Activated CD8-positive, alpha-beta T cell treated with anti-CD3 and anti-CD28 coated beads, Interleukin-2, amount 10 ng/mL, durations not matched to agents 7 days and 5 days (primary cell): Measurements from ENCODE around the gene PAX5. TPM values are rescaled to one million over a fixed set of nuclear protein-coding genes. Genes with fewer than 3 reads are reported as not detected.

ENCODE experiments used
- ATAC-seq: fragments of 150-1000 bp; cut with Tn5 transposase; one replicate; pipeline ENCODE4 v1.10.0; 2021; ENCODE audit warnings: moderate library complexity
- CTCF ChIA-PET: fragments of 350-600 bp; sonication (Branson Sonifier 250); formaldehyde crosslinking; loops from one replicate; lab custom pipeline; 2021; ENCODE audit warnings: antibody characterized with exemption; lab: Charles Lee
- POLR2A ChIA-PET: fragments of 350-600 bp; sonication (Branson Sonifier 250); formaldehyde crosslinking; loops from one replicate; lab custom pipeline; 2021; ENCODE audit warnings: antibody characterized with exemption; lab: Charles Lee
- DNase-seq: peaks from one replicate; pipeline ENCODE4 v3.0.0-alpha.2; 2020
- H3K27ac Mint-ChIP-seq: one replicate; pipeline ENCODE4 v1.8.0; 2021; ENCODE audit warnings: mild to moderate bottlenecking, mixed read lengths
- H3K27me3 Mint-ChIP-seq: one replicate; pipeline ENCODE4 v1.8.0; 2021; ENCODE audit warnings: low read depth, mixed read lengths
- H3K36me3 Mint-ChIP-seq: one replicate; pipeline ENCODE4 v1.8.0; 2021; ENCODE audit warnings: low read depth, mixed read lengths
- H3K4me1 Mint-ChIP-seq: one replicate; pipeline ENCODE4 v1.8.0; 2021; ENCODE audit warnings: low read depth, mixed read lengths
- H3K4me3 Mint-ChIP-seq: one replicate; pipeline ENCODE4 v1.8.0; 2021; ENCODE audit warnings: mild to moderate bottlenecking, mixed read lengths
- H3K9me3 Mint-ChIP-seq: one replicate; pipeline ENCODE4 v1.8.0; 2022; ENCODE audit warnings: mixed read lengths; ENCODE audit not compliant: insufficient read depth
- total RNA-seq, 2 experiments: library from RNA; stranded (reverse); gene quantifications; one replicate each; pipeline ENCODE4 v1.2.3, GENCODE V29; 2021

Gene PAX5
- total RNA-seq, 2 experiments from 2014 or later = 0.34 to 0.45 TPM

- H3K36me3 Mint-ChIP-seq = no peaks in the 10 kb centered on the region
- peaks cover 61% of the 10 kb centered on the region for H3K27me3 Mint-ChIP-seq
- peaks cover 3% of the 10 kb centered on the region for H3K4me1 Mint-ChIP-seq
- H3K4me3 Mint-ChIP-seq = no peak overlapping the region
- no peak for ATAC-seq
- no peaks in the 10 kb centered on the region for H3K9me3 Mint-ChIP-seq
- POLR2A ChIA-PET = interaction anchor here (1.1 kb wide), 1 partner anchor 9 kb away, joined by 4 read pairs; no protein-coding TSS in a partner anchor
- no peak for DNase-seq
- H3K27ac Mint-ChIP-seq = no peak overlapping the region
- CTCF ChIA-PET = interaction anchor here (1.3 kb wide), 1 partner anchor 9 kb away, joined by 4 read pairs; no protein-coding TSS in a partner anchor
Observed at GRCh38 chr9:37007295-37007694, 26.8 kb downstream of the PAX5 start.

DNA sequence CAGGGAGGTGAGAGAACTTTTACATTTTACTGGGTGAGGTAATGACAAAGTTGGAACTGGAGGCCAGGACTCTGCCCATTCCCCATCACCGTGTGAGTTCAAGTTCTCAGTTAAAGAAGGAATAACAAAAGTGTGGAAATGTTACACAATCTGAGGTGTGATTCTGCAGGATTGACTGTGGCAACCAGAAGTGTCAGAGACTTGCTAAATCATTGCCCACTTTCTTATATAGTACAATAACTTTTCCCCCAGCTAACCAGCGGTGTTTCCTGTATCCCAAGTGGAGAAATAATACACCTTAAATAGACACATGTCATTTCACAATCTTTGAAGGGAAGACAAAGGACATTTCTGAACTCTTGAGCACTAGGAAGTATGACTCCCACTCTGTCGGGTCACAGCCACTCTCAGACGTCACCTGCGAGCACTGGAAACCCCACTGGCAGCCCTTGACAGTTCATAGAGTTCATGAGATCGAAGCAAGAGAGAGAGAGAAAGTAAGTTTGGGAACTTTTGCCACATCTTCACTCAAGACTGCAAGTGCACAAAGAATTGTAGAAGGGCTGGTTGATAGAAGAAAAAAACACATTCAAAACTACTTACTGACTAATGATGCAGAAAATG lies 28.4 kb downstream of the PAX5 start:
- no peak overlapping the region for H3K4me3 Mint-ChIP-seq
- ChIA-PET CTCF (interaction anchor here (1.3 kb wide), 1 partner anchor 10 kb away, joined by 9 read pairs; no protein-coding TSS in a partner anchor), POLR2A (no interaction called here)
- no peaks in the 10 kb centered on the region for H3K9me3 Mint-ChIP-seq
- peaks cover 4% of the 10 kb centered on the region for H3K4me1 Mint-ChIP-seq
- H3K36me3 Mint-ChIP-seq = no peaks in the 10 kb centered on the region
- no peak for ATAC-seq
- no peak overlapping the region for H3K27ac Mint-ChIP-seq
- DNase-seq = no peak
- H3K27me3 Mint-ChIP-seq = peaks cover 64% of the 10 kb centered on the region

- Mint-ChIP-seq H3K4me3 (no peak overlapping the region), H3K27me3 (peaks cover 66% of the 10 kb centered on the region), H3K36me3 (no peaks in the 10 kb centered on the region), H3K9me3 (no peaks in the 10 kb centered on the region), H3K27ac (no peak overlapping the region), H3K4me1 (peaks cover 4% of the 10 kb centered on the region)
- CTCF ChIA-PET = interaction anchor here (1.1 to 1.3 kb wide), 2 partner anchors 9 to 325 kb away, joined by 3 to 9 read pairs; no protein-coding TSS in a partner anchor
- ATAC-seq = no peak
- POLR2A ChIA-PET = no interaction called here
- no peak for DNase-seq
Observed at GRCh38 chr9:37004424-37004935, 29.6 kb downstream of the PAX5 start.

GRCh38 chr9:37002413-37003217 lies 31.5 kb downstream of the PAX5 start:
- Mint-ChIP-seq H3K27me3 (peaks cover 56% of the 10 kb centered on the region), H3K4me3 (peak overlapping the region; percentile 26), H3K9me3 (no peaks in the 10 kb centered on the region)

GRCh38 chr9:37002036-37002412 lies 32.0 kb downstream of the PAX5 start:
- CTCF ChIA-PET = no interaction called here
- no peaks in the 10 kb centered on the region for H3K9me3 Mint-ChIP-seq
- peaks cover 4% of the 10 kb centered on the region for H3K4me1 Mint-ChIP-seq
- no peaks in the 10 kb centered on the region for H3K36me3 Mint-ChIP-seq
- ATAC-seq (no peak), DNase-seq (no peak)
- no peak overlapping the region for H3K27ac Mint-ChIP-seq
- H3K4me3 Mint-ChIP-seq = no peak overlapping the region
- H3K27me3 Mint-ChIP-seq = peaks cover 56% of the 10 kb centered on the region
- POLR2A ChIA-PET = no interaction called here

More at GRCh38 chr9:37002413-37003217, 31.5 kb downstream of the PAX5 start:
- no peaks in the 10 kb centered on the region for H3K36me3 Mint-ChIP-seq
- no peak overlapping the region for H3K27ac Mint-ChIP-seq
- no peak for ATAC-seq
- no peak for DNase-seq
- CTCF ChIA-PET = no interaction called here
- POLR2A ChIA-PET = no interaction called here
- peaks cover 4% of the 10 kb centered on the region for H3K4me1 Mint-ChIP-seq

DNA sequence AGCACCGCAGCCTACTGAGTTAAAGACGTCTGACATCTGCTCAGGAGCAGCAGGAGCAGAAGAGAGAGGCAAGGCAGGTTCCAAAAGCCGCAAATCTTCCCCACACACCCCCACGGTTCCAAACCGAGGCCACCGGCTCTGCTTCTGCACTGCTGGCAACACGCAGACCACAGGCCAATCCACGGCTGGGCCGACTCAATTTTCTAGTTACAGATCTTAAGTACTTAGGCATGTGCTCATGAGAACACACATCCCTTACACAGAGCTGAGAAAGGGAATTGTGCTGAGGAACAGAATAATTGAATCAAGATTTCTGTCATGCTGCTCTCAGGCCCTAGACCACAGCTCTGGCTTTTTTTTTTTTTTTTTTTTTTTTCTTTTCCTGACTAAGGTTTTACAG lies 32.6 kb downstream of the PAX5 start:
- ChIA-PET CTCF (no interaction called here), POLR2A (no interaction called here)
- ATAC-seq (no peak), DNase-seq (no peak)
- H3K4me1 Mint-ChIP-seq = peaks cover 4% of the 10 kb centered on the region
- no peaks in the 10 kb centered on the region for H3K9me3 Mint-ChIP-seq
- no peak overlapping the region for H3K27ac Mint-ChIP-seq
- no peaks in the 10 kb centered on the region for H3K36me3 Mint-ChIP-seq
- no peak overlapping the region for H3K4me3 Mint-ChIP-seq
- H3K27me3 Mint-ChIP-seq = peaks cover 54% of the 10 kb centered on the region

- no peak for DNase-seq
- Mint-ChIP-seq H3K9me3 (no peaks in the 10 kb centered on the region), H3K27me3 (peaks cover 42% of the 10 kb centered on the region), H3K27ac (no peak overlapping the region), H3K36me3 (no peaks in the 10 kb centered on the region), H3K4me1 (peaks cover 8% of the 10 kb centered on the region), H3K4me3 (no peak overlapping the region)
- no peak for ATAC-seq
- ChIA-PET CTCF (interaction anchor here (1.4 to 4.7 kb wide), 2 partner anchors 126 to 365 kb away, joined by 5 to 27 read pairs; no protein-coding TSS in a partner anchor), POLR2A (no interaction called here)
Observed at GRCh38 chr9:36999728-37000333, 34.2 kb downstream of the PAX5 start.

DNA sequence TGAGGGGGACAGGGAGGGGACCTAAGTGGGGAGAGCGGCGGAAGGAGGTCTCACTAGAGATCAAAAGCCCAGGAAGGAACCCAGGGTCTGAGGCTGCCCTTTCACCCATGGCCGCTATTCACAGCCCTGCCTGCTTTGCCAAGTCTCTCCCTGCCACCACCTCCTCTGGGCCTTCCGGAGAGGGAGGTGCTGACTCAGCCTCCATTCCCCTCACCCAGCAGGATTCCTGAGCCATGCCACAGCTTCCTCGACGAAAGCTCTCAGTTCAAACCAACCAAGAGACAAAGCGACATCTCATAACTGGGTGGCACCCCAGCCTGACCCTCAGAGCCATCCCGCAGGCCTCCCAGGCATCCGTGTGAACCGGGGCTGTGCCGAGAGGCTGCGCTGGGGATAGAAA lies 36.7 kb downstream of the PAX5 start:
- H3K4me3 Mint-ChIP-seq = no peak overlapping the region
- ChIA-PET CTCF (interaction anchor here (0.9 to 4.7 kb wide), 4 partner anchors 10 to 332 kb away, joined by 3 to 27 read pairs (median 14); no protein-coding TSS in a partner anchor), POLR2A (interaction anchor here (1.2 kb wide), 1 partner anchor 9 kb away, joined by 4 read pairs; no protein-coding TSS in a partner anchor)
- H3K27me3 Mint-ChIP-seq = peaks cover 29% of the 10 kb centered on the region
- no peak for DNase-seq
- no peak for ATAC-seq
- H3K9me3 Mint-ChIP-seq = no peaks in the 10 kb centered on the region
- H3K36me3 Mint-ChIP-seq = no peaks in the 10 kb centered on the region
- no peak overlapping the region for H3K27ac Mint-ChIP-seq
- H3K4me1 Mint-ChIP-seq = peaks cover 6% of the 10 kb centered on the region

GRCh38 chr9:36996706-36997086 lies 37.4 kb downstream of the PAX5 start:
- POLR2A ChIA-PET = interaction anchor here (0.7 kb wide), 1 partner anchor 151 kb away, joined by 4 read pairs; no protein-coding TSS in a partner anchor

GRCh38 chr9:36995927-36996705 lies 38.0 kb downstream of the PAX5 start:
- Mint-ChIP-seq H3K36me3 (peaks cover 3% of the 10 kb centered on the region), H3K4me3 (peak overlapping the region; percentile 34), H3K4me1 (peaks cover 4% of the 10 kb centered on the region), H3K27ac (no peak overlapping the region), H3K9me3 (no peaks in the 10 kb centered on the region), H3K27me3 (peaks cover 24% of the 10 kb centered on the region)
- peak; percentile 74 for ATAC-seq
- CTCF ChIA-PET = interaction anchor here (0.6 to 4.7 kb wide), 22 partner anchors 9 to 595 kb away, joined by 3 to 27 read pairs (median 4); no protein-coding TSS in a partner anchor
- DNase-seq = peak; percentile 61
- POLR2A ChIA-PET = interaction anchor here (0.7 kb wide), 1 partner anchor 150 kb away, joined by 4 read pairs; no protein-coding TSS in a partner anchor

More at GRCh38 chr9:36996706-36997086, 37.4 kb downstream of the PAX5 start:
- peaks cover 26% of the 10 kb centered on the region for H3K27me3 Mint-ChIP-seq
- H3K4me3 Mint-ChIP-seq = no peak overlapping the region
- H3K9me3 Mint-ChIP-seq = no peaks in the 10 kb centered on the region
- peaks cover 4% of the 10 kb centered on the region for H3K4me1 Mint-ChIP-seq
- peaks cover 1% of the 10 kb centered on the region for H3K36me3 Mint-ChIP-seq
- no peak overlapping the region for H3K27ac Mint-ChIP-seq
- CTCF ChIA-PET = interaction anchor here (0.6 to 4.7 kb wide), 15 partner anchors 8 to 594 kb away, joined by 3 to 27 read pairs (median 4); no protein-coding TSS in a partner anchor
- DNase-seq (no peak), ATAC-seq (no peak)
